ENCODE data around the gene UTS2B.

The UTS2B gene, protein sequence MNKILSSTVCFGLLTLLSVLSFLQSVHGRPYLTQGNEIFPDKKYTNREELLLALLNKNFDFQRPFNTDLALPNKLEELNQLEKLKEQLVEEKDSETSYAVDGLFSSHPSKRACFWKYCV
- total RNA-seq: 0 reads per million in 3 experiments

DNA sequence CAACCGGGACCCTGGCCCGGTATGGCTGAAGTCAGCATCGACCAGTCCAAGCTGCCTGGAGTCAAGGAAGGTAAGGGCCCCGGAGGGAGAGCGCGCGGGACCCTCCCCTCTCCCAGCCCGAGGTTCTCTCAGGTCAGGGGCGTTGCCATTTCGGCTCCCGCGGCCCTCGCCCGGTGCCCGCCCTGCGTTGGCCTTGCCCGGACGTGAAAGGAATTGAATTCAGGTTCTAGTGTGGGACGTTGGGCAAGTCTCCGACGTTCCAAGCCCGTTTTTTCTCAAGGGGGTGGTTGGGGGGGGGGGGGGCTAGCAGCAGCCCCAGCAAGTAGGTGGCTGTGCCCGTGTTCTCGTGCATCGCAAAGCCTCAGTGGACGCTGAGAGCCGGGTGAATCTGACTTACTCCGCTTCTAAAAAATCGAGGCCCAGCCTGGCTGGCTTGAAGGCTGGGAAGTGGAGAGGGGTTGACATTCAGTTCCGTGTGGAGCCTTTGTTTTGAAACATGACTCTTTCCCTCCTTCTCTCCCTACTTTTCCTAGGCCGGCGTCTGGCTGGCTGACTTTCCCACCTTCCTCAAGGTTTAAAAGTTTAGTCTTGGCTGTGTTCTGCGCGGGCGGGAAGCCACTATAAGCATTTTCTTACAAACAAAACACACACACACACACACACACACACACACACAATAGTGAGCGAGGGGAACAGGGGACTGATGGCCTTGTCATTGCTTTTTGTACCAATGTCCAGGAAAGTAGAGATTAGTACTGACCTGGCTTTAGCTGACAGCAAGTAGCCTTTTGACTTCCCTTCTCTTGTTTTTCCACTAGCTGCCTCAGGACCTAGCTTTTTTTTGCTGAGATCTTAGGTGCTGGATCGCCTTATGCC is at the start of gene UTS2B:
Gene UTS2B (minus strand): TSS at position 873 of the 876 bp plus-strand sequence. CDS start 48,337 bp downstream, outside the sequence.
- DNase-seq: no peak

DNA sequence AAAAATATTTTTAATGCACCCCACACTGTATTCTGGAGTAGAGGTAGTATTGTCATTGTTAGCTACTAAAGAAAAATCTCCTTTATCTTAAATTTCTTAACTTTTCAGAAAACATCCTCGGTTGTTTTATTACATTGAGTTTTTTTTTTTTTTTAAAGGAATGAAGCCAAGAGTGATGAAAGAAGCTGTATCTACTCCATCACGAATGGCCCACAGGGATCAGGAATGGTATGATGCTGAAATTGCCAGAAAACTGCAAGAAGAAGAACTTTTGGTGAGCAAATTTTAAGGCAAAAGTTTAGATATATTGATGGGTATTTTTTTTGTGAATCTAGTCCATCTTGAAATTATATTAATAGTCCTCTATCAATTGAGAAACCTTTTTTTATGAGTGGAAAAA is 49.7 kb upstream of the UTS2B start:
- no peak for DNase-seq

DNA sequence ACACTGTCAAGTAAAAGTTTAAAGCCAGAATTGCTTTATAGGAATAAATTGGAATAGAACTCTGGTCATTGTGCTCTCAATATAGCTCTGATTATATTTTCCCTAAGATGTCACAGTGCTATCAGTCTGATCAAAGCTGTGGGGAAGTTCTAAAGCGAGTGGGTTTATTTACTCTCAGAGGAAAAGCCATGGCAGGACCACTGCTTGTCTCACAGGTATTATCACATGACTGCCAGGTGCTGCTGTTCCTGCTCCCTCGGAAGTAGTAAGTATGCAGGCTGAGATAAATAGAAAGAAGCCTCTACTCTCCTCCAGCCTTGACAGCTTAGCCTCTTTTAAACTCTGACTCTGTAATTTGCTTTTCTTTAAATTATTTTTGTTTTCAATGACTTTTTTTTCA is 49.1 kb upstream of the UTS2B start:
- no peak for DNase-seq

DNA sequence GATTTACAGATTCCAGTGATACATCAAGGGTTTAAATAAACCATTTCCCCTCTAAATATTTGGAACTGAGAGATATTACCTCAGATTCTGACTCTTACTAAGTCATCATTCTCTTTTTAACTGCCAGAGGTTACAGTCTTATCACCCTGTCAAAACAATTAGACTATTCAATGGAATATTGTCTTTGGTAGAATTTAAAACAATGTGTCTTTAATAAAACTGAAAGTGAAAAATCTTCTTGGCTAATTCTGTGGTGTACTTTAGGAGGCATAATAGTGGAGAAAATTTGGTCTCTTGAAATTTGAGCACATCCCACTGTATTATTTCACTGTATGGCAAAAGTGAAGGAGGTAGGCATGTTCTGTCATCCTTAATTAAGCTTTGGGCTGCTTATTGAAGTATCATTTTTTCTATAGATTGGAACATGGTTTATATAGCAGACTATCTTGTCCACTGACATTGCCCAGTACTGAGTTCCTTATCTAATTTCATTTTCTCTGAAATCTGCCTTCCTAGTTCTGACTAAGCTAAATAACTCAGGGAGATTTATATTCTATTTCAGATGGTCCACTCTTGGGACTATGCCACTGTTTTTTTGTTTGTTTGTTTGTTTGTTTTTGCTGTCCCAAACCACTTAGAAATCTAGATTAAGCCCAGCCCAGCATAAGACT is 48.0 kb upstream of the UTS2B start:
- DNase-seq: no peak

DNA sequence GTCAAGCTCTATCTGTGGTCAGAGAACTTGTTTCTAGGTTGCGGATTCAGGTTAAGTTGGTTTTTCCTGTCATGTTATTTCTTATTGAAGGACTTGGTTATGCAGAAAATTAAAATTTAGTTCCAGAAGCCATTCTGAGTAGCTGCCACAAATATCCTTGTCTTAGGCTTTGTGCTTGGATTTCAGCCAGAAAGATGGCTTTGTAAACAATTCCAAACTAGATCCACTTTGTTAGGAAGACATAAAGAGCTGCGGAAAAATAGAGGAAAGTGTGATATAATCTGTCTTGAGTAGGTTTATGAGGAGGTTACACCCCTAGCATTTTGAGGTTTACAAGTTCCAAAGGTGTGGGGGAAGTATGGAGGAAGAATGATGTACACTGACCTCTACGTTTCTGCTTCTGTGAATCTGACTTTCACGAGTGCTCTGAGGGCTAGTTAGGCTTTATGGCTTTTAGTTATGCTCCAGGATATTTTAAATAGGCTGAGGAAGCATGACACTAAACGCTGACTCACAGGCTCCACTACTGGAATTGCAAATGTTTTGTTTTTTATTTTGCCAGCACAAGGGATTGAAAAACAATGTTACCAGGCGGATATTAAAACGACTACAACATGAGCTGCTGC is 46.3 kb upstream of the UTS2B start:
- DNase-seq: no peak

DNA sequence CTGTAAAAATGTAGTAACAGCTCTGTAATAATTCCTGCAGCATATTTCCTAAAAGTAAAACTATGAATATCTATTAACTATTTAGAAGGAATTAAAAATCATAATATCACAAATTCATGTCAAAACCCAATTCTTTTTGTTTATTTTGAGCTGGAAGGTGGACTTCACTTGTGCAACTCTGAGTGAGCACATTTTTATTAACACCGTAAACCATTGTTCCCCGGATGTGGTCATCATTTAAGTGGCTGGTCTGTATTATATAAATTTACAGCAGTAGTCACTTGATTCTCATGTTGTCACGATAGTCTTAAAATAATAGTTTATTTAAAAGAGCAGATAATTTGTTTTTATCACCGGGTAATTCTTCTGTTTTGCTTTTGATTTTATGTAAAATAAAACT is 43.0 kb upstream of the UTS2B start:
- DNase-seq: no peak

DNA sequence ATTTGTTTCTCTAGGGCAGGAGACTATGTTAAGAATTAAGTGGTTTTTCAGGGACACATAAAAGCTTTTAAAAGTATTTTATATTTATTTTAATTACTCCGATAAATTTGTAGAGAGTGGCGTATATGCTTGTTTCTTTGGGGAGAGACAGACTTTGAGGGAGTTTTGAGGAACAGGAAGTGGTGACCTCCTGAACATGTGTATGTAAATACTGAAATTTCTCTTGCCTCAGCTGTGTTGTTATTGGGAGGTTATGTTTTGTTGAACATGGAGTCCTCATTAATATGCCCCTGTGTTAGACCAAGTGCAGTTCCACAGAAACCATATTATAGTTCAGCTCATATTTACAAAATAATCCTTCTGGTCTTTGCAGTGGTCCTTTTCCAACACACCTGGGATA is 41.8 kb upstream of the UTS2B start:
- DNase-seq: no peak

DNA sequence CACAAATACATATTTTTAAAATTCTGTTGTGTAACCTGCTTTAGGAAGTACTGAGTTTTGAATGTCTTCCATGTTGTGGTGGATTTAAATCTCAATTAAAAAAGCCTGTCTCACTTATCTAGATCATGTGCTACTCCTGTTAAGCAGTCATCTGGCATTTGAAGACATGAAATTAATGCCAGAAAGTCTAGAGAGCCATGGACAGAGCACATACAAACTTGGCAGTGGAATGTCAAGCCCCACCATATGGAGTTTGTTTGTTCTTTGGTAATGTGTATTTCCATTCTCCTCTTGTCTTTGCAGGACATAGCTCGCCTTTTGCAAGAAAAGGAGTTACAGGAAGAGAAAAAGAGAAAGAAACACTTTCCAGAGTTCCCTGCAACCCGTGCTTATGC is 39.3 kb upstream of the UTS2B start:
- DNase-seq: no peak

DNA sequence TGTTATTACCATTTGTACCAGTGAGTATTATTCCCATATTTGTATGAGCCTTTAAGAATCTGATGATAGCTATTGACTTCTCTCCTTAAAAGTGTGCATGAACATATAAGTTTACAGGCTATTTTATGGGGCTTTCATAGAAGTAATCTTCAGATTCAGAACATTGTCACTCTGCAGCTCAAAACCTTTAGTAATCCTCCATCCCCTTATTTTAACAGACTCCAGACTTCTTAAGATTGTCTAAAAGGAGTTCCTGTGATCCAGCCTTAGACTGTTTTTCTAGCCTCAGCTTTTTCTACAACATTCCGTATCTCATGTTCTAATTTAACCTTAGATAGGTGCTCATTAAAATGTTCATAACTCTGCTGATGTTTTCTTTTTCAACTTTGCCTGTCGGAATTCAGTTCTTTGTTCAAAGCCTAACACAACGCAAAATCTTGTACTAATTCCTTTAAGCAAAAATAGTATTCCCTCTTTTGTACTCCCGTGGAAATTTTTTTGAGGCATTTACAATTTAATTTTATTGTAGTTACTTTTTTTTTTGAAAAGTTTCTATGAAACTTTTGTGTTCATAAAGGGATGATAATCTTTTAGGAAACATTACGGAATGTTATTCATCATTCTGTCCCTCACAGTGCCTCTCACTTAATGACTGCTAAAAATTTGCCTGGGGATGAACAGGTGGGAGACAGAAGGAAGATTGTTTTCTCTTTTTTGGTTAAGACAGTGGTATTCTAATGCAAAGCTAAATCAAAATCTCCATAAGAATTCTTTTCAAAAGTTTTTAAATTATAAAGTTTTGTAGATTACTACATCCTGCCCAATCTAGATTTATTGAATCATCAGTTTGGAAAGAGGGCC is 38.7 kb upstream of the UTS2B start:
- no peak for DNase-seq

DNA sequence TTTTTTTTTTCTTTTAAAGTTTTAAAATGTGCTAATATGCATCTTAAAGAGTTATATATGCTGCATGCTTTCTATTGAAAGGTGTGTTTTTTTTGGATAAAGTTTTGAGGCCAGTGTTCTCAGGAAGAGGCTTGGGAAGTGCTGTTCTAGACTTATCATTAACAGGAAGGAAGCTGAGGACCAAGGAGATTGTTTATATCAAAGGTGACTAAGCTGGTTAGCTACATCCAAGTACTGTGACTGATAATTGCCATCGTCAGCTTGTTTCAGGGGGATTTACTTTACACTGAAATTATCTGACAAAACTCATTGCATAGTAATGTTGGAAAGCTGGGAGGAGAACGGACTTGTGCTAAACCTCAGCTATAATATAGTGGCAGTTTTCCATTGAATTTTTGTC is 36.3 kb upstream of the UTS2B start:
- no peak for DNase-seq

DNA sequence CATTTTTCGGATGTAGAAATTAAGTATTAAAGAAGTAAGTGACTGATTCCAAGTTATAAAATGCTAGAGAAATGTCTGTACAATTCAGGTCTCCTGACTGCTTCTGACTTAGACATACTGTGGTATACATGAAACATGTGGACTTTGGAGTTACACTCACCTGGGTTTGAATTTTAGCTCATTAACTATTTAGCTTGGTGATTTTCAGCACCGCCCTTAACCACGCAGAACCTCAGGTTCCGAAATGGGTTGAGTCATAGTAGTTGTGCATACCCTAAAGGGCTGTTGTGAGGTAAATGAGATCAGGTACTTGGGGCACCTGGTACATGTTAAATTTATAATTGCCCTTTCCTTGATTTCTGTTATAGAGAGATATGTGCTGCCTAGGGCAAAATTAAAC is 32.9 kb upstream of the UTS2B start:
- DNase-seq: no peak

DNA sequence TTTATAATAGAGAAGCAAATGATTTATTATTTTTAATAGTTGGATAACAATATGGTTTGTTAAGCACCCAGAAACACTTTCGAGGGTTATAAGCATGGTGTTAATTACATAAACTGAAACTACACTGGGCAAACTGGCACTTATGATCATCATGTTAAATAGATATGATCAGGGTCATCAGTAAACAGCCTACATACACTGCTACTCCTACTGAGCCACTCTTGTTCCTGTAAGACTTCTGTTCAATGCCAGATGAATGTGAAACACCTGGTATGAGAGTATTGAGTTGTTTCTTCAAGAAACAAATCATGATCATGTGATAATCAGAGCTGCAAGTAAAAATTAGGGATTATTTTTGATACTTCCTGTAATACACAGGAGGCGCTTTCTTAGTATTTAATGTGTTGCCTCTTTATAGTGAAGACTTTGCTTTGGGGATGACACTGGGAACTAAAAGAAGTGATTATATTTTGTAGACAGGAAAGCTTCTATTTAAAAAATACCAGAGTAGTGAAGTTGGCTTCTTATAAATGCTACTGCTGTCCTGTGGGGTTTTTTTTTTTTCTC is 32.3 kb upstream of the UTS2B start:
- DNase-seq: no peak

DNA sequence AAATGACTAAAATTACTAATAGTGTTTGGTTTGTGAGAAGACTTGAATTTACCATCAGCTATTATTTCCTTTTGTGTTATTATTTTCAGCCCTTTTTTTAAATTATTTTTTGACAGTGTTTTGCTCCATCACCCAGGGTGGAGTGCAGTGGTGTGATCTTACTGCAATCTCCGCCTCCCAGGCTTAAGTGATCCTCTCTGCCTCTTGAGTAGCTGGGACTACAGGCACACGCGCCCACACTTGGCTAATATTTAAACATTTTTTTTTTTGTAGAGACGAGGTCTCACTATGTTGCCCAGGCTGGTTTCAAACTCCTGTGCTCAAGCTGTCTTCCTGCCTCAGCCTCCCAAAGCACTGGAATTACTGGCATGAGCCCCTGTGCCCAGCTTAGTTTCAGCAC is 31.7 kb upstream of the UTS2B start:
- DNase-seq: no peak

DNA sequence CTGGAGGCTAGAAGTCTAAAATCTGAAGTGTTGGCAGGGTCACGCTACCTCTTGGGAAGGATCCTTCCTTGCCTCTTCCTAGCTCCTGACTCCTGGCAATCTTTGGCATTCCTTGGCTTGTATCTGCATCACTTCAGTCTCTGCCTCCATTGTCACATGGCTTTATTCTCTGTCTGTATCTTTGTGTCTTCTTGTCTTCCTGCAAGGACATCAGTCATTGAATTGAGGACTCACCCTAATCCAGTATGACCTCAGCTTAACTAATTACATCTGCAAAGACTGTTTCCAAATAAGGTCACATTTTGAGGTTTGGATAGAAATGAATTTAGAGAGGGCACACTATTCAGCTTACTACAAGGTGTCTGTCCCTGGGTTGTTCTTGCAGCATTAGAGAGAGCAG is 31.1 kb upstream of the UTS2B start:
- DNase-seq: no peak

DNA sequence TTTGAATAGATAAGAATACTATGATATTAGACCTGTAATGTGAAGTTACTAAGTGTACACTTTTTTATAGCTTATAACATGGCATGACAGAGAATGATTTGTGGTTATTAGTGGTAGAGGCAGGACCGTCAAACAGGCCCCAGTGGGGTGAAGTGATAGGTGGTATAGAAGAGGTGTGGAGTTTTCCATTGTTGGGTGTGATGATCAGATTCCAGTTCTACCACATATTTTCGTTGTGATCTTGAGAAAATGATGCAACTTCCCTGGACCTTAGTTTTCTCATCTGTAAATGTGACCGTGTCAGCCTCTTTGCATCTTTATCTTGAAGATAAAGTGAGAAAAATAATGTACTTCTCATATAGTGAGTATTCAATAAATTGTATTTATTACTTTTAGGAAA is 30.3 kb upstream of the UTS2B start:
- no peak for DNase-seq

DNA sequence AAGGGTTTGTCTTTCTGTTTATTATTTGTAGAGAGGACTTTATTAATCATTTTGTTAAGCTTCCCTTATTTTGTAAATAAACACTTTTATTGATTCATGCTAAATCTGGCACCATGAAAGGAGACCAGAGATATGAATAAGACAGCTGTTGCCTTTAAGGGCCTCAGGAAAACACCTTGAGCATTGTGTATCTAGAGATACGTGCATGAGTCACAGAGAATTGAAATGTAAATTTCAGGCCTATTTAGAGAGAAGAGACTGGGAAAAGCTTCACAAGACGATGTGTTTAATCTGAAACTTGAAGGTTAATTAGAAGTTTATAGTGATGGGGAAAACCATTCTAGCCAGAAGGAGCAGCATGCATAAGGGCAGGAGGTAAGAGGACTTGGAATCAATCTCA is 28.6 kb upstream of the UTS2B start:
- no peak for DNase-seq

DNA sequence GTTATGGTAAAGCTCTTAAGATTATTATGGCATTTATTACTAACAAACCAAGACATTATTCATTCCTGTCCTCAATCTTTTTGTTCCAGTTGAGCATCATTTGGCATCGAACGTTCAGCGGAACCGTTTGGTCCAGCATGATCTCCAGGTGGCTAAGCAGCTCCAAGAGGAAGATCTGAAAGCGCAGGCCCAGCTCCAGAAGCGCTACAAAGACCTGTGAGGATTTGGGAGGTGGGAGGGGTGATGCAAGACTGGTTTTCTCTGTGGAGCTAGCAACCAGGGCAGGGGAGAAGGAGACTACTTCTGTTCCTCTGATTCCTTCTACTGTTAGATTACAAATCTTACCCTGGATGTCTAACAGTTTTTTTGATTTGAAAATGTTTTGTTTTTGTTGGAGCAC is 27.6 kb upstream of the UTS2B start:
- DNase-seq: no peak

DNA sequence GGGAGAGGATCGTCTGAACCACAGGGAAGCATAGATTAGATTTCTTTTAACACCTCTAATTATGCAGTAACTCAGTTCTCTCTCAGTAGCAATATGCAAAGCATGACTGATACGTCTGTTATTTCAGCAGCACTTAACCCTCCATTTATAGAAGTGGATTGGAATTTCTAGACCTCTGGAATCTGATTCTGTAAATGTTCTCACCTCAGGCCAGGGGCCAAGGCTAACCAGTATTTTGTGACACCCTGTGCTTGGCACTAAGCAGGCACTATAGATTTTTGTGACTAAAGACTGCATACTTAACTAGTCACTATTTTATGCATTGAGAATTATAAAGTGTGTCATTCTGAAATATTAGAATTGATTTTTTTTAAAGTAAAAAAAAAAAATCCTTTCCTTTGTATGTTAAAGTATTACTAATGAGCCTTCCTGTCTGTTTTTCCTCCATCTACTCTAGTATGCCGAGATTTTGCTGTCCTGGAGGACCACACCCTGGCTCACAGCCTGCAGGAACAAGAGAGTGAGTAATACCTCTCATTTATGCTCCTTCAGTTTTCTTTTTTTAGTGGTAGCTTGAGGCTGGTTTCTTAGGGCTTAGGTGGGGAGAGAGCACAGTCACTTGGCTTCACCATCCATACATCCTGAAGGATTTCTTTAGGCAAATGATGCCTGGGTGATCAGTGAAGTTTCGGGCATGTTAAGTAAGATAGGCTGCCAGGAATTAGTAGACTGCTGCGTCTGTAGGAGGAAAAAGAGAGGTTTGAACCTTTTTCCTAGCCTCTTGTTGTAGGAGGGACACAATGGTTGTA is 26.5 kb upstream of the UTS2B start:
- no peak for DNase-seq

DNA sequence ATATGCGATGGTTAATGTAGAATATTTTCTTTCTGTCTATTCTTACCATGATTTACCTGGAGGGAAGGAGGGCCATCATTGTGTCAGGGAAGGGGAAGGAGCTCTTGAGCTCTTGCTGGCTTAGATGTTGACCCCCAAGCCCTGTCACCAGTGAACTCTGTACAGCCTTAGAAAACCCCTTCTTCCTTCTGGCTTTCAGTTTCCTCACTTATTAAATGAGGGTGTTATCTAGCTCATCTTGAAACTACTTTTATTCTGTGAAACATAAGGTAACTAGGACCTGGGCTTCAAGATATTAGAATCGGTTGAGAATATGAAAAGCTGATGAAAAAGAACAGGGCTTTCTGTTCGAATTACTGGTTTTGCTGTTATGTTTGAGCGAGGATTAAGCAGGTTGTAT is 25.1 kb upstream of the UTS2B start:
- DNase-seq: no peak

DNA sequence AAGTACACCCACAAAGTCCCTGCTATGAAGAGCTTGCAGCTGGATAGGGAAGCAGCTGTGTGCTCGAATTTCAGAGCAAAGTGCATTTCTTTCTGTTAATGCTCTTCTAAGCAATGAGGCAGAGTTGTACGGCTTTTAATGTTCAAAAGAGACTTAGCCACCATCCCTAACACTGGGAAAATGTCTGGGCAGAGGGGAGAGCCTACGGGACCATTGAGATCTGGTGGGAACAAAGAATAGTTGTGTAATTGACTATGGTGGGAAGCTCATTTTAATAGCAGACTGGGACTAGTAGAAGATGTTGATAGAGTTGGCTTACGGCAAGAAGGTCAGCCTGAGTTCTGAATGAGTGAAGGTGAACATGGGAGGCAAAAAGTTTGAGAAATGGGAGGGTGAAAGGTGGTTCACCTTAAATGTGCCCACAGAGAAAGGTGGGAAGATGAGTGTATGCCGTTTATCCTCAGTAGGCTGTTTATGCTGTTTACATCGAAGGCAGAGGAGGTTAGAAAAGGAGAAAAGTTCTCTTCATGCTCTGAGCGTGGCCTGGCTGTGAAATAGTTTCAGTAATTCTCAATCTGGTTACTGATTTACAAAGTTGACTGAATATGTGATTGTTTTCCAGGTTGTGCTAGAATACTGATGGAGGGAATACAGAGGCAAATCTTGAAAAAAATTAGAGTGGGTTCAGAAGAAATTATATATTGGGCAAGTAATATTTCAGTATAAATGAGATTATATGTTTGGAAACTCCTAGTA is 22.9 kb upstream of the UTS2B start:
- no peak for DNase-seq

DNA sequence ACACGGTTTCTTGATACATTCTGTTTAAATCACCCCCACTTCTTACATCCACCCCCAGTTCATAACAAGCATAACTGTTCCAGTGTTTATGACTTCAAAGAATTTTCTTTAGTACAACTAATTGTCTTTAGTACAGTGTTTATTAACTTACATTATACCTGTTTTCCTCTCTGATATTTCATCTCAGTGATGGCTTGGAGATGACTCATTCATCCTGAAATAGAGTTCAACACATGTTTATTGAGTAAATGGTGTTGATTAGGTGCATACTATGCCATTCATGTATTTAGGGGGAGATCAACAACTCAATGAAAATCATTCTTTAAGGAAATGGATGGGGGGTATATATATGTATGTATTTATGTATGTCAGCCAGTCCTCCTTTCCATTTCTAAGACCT is 21.7 kb upstream of the UTS2B start:
- no peak for DNase-seq

All from central memory CD4-positive, alpha-beta T cell (primary cell).